Measurements from ENCODE around the gene EIF4H.
"Not testable (repeated sequence)": the region's sequence is repeated elsewhere in the genome, so short reads cannot be mapped to it uniquely, and the experiment has no call there.

The EIF4H gene

DNA sequence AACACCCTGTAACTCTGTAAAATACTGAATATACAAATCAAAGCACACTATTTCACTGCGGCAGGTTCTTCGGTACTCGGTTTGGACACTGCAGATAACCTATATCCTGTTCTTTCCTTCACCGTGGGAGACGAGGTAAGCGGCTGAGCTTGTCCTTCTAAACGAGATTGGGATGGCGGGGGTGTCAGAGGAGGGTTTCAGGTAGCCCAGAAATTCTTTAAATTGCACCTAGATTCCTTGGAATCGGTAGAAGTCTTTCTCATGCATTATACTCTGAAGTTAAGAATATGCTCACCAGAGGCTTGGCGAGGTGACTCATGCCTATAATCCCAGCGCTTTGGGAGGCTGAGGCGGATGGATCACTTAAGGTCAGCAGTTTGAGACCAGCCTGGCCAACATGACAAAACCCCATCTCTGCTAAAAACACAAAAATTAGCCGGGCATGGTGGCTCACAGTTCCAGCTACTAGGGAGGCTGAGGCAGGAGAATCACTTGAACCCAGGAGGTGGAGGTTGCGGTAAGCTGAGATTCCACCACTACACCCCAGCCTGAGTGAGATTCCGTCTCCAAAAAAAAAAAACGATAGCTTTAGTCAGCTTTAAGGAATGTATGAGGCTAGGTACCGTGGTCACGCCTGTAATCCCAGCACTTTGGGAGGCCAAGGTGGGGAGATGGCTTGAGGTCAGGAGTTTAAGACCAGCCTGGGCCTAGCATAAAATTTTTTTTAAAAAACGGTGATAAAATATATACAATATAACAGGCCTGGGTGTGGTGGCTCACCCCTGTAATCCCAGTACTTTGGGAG lies 25.6 kb downstream of the EIF4H start:
- Histone ChIP-seq H3K27me3 (ENCODE audit: control insufficient read depth, low read length) (no peaks in the 10 kb centered on the region), H3K4me2 (ENCODE audit: low read length) (no peak overlapping the region), H3K9me3 (ENCODE audit: control insufficient read depth, insufficient read depth, low read length) (no peaks in the 10 kb centered on the region), H3K79me2 (ENCODE audit: control insufficient read depth, low read length) (peaks cover 1% of the 10 kb centered on the region), H3F3A (ENCODE audit: control insufficient read depth, insufficient read depth) (peaks cover 45% of the 10 kb centered on the region), H3K4me3 (ENCODE audit: low read length) (no peak overlapping the region), H4K20me1 (ENCODE audit: control insufficient read depth, insufficient read depth, low read depth, low read length) (no peaks in the 10 kb centered on the region), H3K4me1 (ENCODE audit: control insufficient read depth, low read length) (peaks cover 22% of the 10 kb centered on the region), H3K9me2 (replicated peaks; ENCODE audit: control insufficient read depth, low read length) (no peaks in the 10 kb centered on the region), H3K36me3 (ENCODE audit: control insufficient read depth, low read length) (peaks cover 28% of the 10 kb centered on the region), H3K27ac (ENCODE audit: low read depth, low read length) (no peak overlapping the region)
- no peak for TF ChIP-seq EZH2phosphoT487 (IDR thresholded peaks at IDR 0.05; ENCODE audit: borderline replicate concordance, low read length)
- TF ChIP-seq, protein P1, sequence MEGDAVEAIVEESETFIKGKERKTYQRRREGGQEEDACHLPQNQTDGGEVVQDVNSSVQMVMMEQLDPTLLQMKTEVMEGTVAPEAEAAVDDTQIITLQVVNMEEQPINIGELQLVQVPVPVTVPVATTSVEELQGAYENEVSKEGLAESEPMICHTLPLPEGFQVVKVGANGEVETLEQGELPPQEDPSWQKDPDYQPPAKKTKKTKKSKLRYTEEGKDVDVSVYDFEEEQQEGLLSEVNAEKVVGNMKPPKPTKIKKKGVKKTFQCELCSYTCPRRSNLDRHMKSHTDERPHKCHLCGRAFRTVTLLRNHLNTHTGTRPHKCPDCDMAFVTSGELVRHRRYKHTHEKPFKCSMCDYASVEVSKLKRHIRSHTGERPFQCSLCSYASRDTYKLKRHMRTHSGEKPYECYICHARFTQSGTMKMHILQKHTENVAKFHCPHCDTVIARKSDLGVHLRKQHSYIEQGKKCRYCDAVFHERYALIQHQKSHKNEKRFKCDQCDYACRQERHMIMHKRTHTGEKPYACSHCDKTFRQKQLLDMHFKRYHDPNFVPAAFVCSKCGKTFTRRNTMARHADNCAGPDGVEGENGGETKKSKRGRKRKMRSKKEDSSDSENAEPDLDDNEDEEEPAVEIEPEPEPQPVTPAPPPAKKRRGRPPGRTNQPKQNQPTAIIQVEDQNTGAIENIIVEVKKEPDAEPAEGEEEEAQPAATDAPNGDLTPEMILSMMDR (IDR thresholded peaks at IDR 0.05; ENCODE audit: low read depth, low read length, poor library complexity, severe bottlenecking) = no peak

DNA sequence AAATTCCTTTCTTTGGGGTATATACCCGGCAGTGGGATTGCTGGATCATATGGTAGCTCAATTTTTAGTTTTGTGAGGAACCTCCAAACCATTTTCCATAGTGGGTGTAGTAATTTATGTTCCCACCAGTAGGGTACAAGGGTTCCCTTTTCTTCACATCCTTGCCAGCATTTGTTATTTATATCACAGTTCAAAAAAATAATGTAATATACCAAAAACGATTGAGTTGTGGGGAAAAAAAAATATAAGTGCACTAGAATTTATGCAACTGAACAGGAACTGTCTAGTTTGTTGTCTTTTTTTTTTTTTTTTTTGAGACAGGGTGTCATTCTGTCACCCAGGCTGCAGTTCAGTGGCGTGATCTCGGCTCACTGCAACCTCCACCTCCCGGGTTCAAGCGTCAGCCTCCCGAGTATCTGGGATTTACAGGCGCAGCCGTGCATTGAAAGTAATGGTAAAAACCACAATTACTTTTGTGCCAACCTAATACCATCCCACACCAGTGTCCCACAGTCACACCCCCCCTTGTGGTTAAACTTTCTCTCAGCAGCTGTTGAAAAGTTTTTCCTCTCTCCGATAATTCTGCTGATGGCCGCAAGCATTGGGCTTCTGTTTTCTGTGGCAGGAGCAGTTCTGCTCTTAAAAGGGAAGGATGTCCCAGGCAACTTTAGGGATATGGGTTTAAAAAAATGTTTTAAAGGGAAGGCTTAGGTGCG lies 28.8 kb downstream of the EIF4H start:
- H3K4me3 ChIP-seq (ENCODE audit: low read length) = no peak overlapping the region
- H3F3A ChIP-seq (ENCODE audit: control insufficient read depth, insufficient read depth) = peaks cover 45% of the 10 kb centered on the region
- no peaks in the 10 kb centered on the region for H3K27me3 ChIP-seq (ENCODE audit: control insufficient read depth, low read length)
- H3K27ac ChIP-seq (ENCODE audit: low read depth, low read length) = no peak overlapping the region
- no peaks in the 10 kb centered on the region for H3K9me2 ChIP-seq (replicated peaks; ENCODE audit: control insufficient read depth, low read length)
- H3K4me1 ChIP-seq (ENCODE audit: control insufficient read depth, low read length) = peaks cover 52% of the 10 kb centered on the region
- H3K79me2 ChIP-seq (ENCODE audit: control insufficient read depth, low read length) = no peaks in the 10 kb centered on the region
- H3K36me3 ChIP-seq (ENCODE audit: control insufficient read depth, low read length) = peaks cover 4% of the 10 kb centered on the region
- no peaks in the 10 kb centered on the region for H3K9me3 ChIP-seq (ENCODE audit: control insufficient read depth, insufficient read depth, low read length)
- no peaks in the 10 kb centered on the region for H4K20me1 ChIP-seq (ENCODE audit: control insufficient read depth, insufficient read depth, low read depth, low read length)
- H3K4me2 ChIP-seq (ENCODE audit: low read length) = no peak overlapping the region
- TF ChIP-seq EZH2phosphoT487 (IDR thresholded peaks at IDR 0.05; ENCODE audit: borderline replicate concordance, low read length) = no peak
- TF ChIP-seq, protein P1 (IDR thresholded peaks at IDR 0.05; ENCODE audit: low read depth, low read length, poor library complexity, severe bottlenecking) = peak; percentile 87

DNA sequence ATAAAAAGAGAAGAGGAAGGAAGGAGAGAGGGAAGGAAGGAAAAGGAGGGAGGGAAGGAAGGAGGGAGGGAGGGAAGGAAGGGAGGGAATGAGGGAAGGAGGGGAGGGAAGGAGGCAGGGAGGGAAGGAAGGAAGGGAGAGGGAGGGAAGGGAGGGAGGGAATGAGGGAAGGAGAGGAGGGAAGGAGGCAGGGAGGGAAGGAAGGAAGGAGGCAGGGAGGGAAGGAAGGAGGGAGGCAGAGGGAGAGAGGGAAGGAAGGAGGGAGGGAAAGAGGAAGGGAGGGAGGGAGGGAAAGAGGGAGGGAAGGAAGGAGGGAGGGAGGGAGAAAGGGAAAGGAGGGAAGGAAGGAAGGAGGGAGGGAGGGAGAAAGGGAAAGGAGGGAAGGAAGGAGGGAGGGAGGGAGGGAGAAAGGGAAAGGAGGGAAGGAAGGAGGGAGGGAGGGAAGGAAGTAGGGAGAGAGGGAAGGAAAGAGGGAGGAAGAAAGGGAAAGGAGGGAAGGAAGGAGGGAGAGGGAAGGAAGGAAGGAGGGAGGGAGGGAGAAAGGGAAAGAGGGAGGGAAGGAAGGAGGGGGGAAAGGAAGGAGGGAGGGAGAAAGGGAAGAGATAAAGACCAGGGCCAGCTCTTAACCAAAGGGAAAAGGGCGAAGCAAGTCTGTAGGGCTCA lies 29.9 kb downstream of the EIF4H start:
- Histone ChIP-seq H3K9me3 (ENCODE audit: control insufficient read depth, insufficient read depth, low read length) (no peaks in the 10 kb centered on the region), H3K27me3 (ENCODE audit: control insufficient read depth, low read length) (no peaks in the 10 kb centered on the region), H3K9me2 (replicated peaks; ENCODE audit: control insufficient read depth, low read length) (no peaks in the 10 kb centered on the region), H3K36me3 (ENCODE audit: control insufficient read depth, low read length) (0 out of 2 replicates have a peak, but pooled peaks cover 3% of the 10 kb centered on the region), H3K4me3 (ENCODE audit: low read length) (no peak overlapping the region), H3K27ac (ENCODE audit: low read depth, low read length) (no peak overlapping the region), H4K20me1 (ENCODE audit: control insufficient read depth, insufficient read depth, low read depth, low read length) (no peaks in the 10 kb centered on the region), H3F3A (ENCODE audit: control insufficient read depth, insufficient read depth) (peaks cover 44% of the 10 kb centered on the region), H3K79me2 (ENCODE audit: control insufficient read depth, low read length) (no peaks in the 10 kb centered on the region), H3K4me2 (ENCODE audit: low read length) (no peak overlapping the region; the same call in 1 of the 2 replicates), H3K4me1 (ENCODE audit: control insufficient read depth, low read length) (peaks cover 61% of the 10 kb centered on the region)
- TF ChIP-seq, protein P1 (IDR thresholded peaks at IDR 0.05; ENCODE audit: low read depth, low read length, poor library complexity, severe bottlenecking) = no peak
- TF ChIP-seq EZH2phosphoT487 (IDR thresholded peaks at IDR 0.05; ENCODE audit: borderline replicate concordance, low read length) = no peak

DNA sequence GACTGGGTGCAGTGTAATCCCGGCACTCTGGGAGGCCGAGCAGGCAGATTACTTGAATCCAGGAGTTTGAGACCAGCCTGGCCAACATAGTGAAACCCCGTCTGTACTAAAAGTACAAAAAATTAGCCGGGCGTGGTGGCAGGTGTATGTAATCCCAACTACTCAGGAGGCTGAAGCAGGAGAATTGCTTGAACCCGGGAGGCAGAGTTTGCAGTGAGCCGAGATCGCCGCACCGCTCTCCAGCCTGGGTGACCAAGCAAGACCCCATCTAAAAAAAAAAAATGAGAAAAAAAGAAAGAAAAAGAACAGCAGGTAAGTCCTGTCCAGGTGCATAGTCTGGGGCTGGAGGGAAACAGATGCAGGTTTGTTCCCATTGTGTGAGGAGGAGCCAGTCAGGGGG lies 31.9 kb downstream of the EIF4H start:
- H3K4me1 ChIP-seq (ENCODE audit: control insufficient read depth, low read length) = peaks cover 70% of the 10 kb centered on the region
- H3K27ac ChIP-seq (ENCODE audit: low read depth, low read length) = peak overlapping the region; percentile 48
- peak overlapping the region; percentile 64 for H3K4me2 ChIP-seq (ENCODE audit: low read length)
- H4K20me1 ChIP-seq (ENCODE audit: control insufficient read depth, insufficient read depth, low read depth, low read length); H3K9me2 ChIP-seq (replicated peaks; ENCODE audit: control insufficient read depth, low read length); H3K27me3 ChIP-seq (ENCODE audit: control insufficient read depth, low read length); H3K36me3 ChIP-seq (ENCODE audit: control insufficient read depth, low read length); H3K9me3 ChIP-seq (ENCODE audit: control insufficient read depth, insufficient read depth, low read length): not testable (repeated sequence)
- peaks cover 42% of the 10 kb centered on the region for H3F3A ChIP-seq (ENCODE audit: control insufficient read depth, insufficient read depth)
- H3K4me3 ChIP-seq (ENCODE audit: low read length) = peak overlapping the region; percentile 51
- H3K79me2 ChIP-seq (ENCODE audit: control insufficient read depth, low read length) = peaks cover 12% of the 10 kb centered on the region

Data from DOHH2 (cell line).